ENCODE data around the gene C1QTNF12.

C1QTNF12 gene

GRCh38 chr1:1238702-1239178 is 7.8 kb downstream of the C1QTNF12 start:
- DNase-seq (ENCODE audit: low read depth), result no peak
- no peak for TF ChIP-seq CTCF (IDR thresholded peaks at IDR 0.05; ENCODE audit: low read depth, low read length, missing control alignments)
- no peak overlapping the region for H3K4me3 ChIP-seq (ENCODE audit: low read depth, low read length)
- in situ Hi-C loops (cut with HindIII; ENCODE audit: low sequenced_read_pairs), result no loop called here

GRCh38 chr1:1237874-1238701 is 8.4 kb downstream of the C1QTNF12 start:
- no peak overlapping the region for H3K4me3 ChIP-seq (ENCODE audit: low read depth, low read length)
- no peak for DNase-seq (ENCODE audit: low read depth)
- in situ Hi-C loops (cut with HindIII; ENCODE audit: low sequenced_read_pairs), result no loop called here
- no peak for TF ChIP-seq CTCF (IDR thresholded peaks at IDR 0.05; ENCODE audit: low read depth, low read length, missing control alignments)

- no peak for TF ChIP-seq CTCF (IDR thresholded peaks at IDR 0.05; ENCODE audit: low read depth, low read length, missing control alignments)
- in situ Hi-C loops (cut with HindIII; ENCODE audit: low sequenced_read_pairs), result no loop called here
- H3K4me3 ChIP-seq (ENCODE audit: low read depth, low read length), result no peak overlapping the region
- no peak for DNase-seq (ENCODE audit: low read depth)
Measured at GRCh38 chr1:1236945-1237873, 9.3 kb downstream of the C1QTNF12 start.

GRCh38 chr1:1236176-1236763 is 10.3 kb downstream of the C1QTNF12 start:
- TF ChIP-seq CTCF (IDR thresholded peaks at IDR 0.05; ENCODE audit: low read depth, low read length, missing control alignments), result no peak
- no peak overlapping the region for H3K4me3 ChIP-seq (ENCODE audit: low read depth, low read length)
- no peak for DNase-seq (ENCODE audit: low read depth)
- in situ Hi-C loops (cut with HindIII; ENCODE audit: low sequenced_read_pairs), result no loop called here

- no peak overlapping the region for H3K4me3 ChIP-seq (ENCODE audit: low read depth, low read length)
- in situ Hi-C loops (cut with HindIII; ENCODE audit: low sequenced_read_pairs), result no loop called here
- no peak for TF ChIP-seq CTCF (IDR thresholded peaks at IDR 0.05; ENCODE audit: low read depth, low read length, missing control alignments)
- DNase-seq (ENCODE audit: low read depth), result no peak
Measured at GRCh38 chr1:1235016-1235744, 11.3 kb downstream of the C1QTNF12 start.

All from astrocyte of the cerebellum (primary cell).